HepG2 (cell line): ENCODE results near the gene FSIP1. TPM values are rescaled to one million over a fixed set of nuclear protein-coding genes. Genes with fewer than 3 reads are reported as not detected.

ENCODE experiments used
- CBX2 ChIP-seq, 2 experiments: fragments of 200-600 bp in 1 of 2; sonication (generic); formaldehyde crosslinking in 1 of 2; IDR thresholded peaks; 2 replicates each; pipeline versions ENCODE4 v1.7.0 to v1.8.1; 2018 to 2022; ENCODE audit warnings: low read depth in 2 of 2, low read length in 1 of 2, mild to moderate bottlenecking in 1 of 2, missing genetic modification reagents in 1 of 2
- CENPX ChIP-seq: sonication (generic); formaldehyde crosslinking; IDR thresholded peaks from 2 replicates; pipeline ENCODE4 v1.9.0; 2021; ENCODE audit warnings: mild to moderate bottlenecking, missing genetic modification reagents, moderate library complexity
- FIP1L1 ChIP-seq: fragments of 200-400 bp; formaldehyde crosslinking; IDR thresholded peaks from 2 replicates; pipeline ENCODE4 v1.6.1; 2018; ENCODE audit warnings: low read depth, mild to moderate bottlenecking, low read length, moderate library complexity, borderline replicate concordance; ENCODE audit not compliant: insufficient read depth
- GATAD1 ChIP-seq: IDR thresholded peaks from 2 replicates; pipeline ENCODE4 v1.6.1; 2016; ENCODE audit warnings: missing genetic modification reagents, missing compliant biosample characterization
- MED13 ChIP-seq: sonication (generic); formaldehyde crosslinking; IDR thresholded peaks from 2 replicates; pipeline ENCODE4 v1.5.0; 2020; ENCODE audit warnings: missing genetic modification reagents
- POLR2AphosphoS2 ChIP-seq: IDR thresholded peaks from 2 replicates; pipeline ENCODE4 v1.6.1; 2011; ENCODE audit warnings: low read depth, low read length, improper control_type of control experiment
- SIN3B ChIP-seq: fragments of 150-350 bp; IDR thresholded peaks from 2 replicates; pipeline ENCODE4 v1.6.1; 2014; ENCODE audit warnings: low read length
- ZNF333 ChIP-seq: sonication (generic); formaldehyde crosslinking; IDR thresholded peaks from 2 replicates; pipeline ENCODE4 v1.4.0; 2020; ENCODE audit warnings: mild to moderate bottlenecking, missing genetic modification reagents, borderline replicate concordance
- ZNF468 ChIP-seq: sonication (generic); formaldehyde crosslinking; IDR thresholded peaks from 2 replicates; pipeline ENCODE4 v1.8.0; 2022; ENCODE audit warnings: mild to moderate bottlenecking, moderate library complexity, missing genetic modification reagents
- ZNF510 ChIP-seq: sonication (generic); formaldehyde crosslinking; IDR thresholded peaks from 2 replicates; pipeline ENCODE4 v1.4.0; 2020; ENCODE audit warnings: low read depth, mild to moderate bottlenecking, missing genetic modification reagents
- ZNF792 ChIP-seq: IDR thresholded peaks from 2 replicates; pipeline ENCODE4 v1.6.1; 2016
- polyA plus RNA-seq, 8 experiments: library from polyadenylated mRNA; depleted of rRNA in 3 of 8; stranded (reverse) in 7 of 8; unstranded in 1 of 8; fragments of >200 nt; fragmentation: Illumina TruSeq in 4 of 8; extraction: Trizol in 4 of 8; gene quantifications; 2 replicates each; pipeline versions ENCODE4 v1.2.1 to v1.2.3, GENCODE V29; 2011 to 2016; ENCODE audit warnings: low read depth in 4 of 8, missing spikeins in 1 of 8, mixed read lengths in 1 of 8; ENCODE audit not compliant: insufficient read depth in 1 of 8
- total RNA-seq, 5 experiments: library from RNA; depleted of rRNA; stranded (reverse); fragments of >200 nt; fragmentation: Illumina TruSeq; extraction: Trizol; gene quantifications; 2 replicates each; pipeline ENCODE4 v1.2.3, GENCODE V29; 2016; ENCODE audit warnings: low read depth in 1 of 5
- TF ChIP-seq, protein P1 (sequence below): fragments of 450-650 bp; IDR thresholded peaks from 2 replicates; pipeline ENCODE4 v1.6.1; 2017
- TF ChIP-seq, protein P2 (sequence below): sonication (generic); formaldehyde crosslinking; IDR thresholded peaks from 2 replicates; pipeline ENCODE4 v1.8.0; 2022; ENCODE audit warnings: missing genetic modification reagents, mild to moderate bottlenecking, inconsistent platforms, borderline replicate concordance
- TF ChIP-seq, protein P3 (sequence below): sonication (generic); formaldehyde crosslinking; IDR thresholded peaks from 2 replicates; pipeline ENCODE4 v1.4.0; 2020; ENCODE audit warnings: missing genetic modification reagents
- TF ChIP-seq, protein P4 (sequence below): IDR thresholded peaks from 2 replicates; pipeline ENCODE4 v1.6.1; 2012; ENCODE audit warnings: low read depth, low read length, improper control_type of control experiment
- TF ChIP-seq, protein P5 (sequence below): sonication (generic); formaldehyde crosslinking; IDR thresholded peaks from 2 replicates; pipeline ENCODE4 v1.5.1; 2020; ENCODE audit warnings: missing genetic modification reagents, mild to moderate bottlenecking, borderline replicate concordance

Gene FSIP1
- total and polyA plus RNA-seq, 2 of the 13 experiments (the other 11 are each of a cell fraction or from before 2014, with no cell fraction given): 0.18 TPM; not detected in 1

DNA sequence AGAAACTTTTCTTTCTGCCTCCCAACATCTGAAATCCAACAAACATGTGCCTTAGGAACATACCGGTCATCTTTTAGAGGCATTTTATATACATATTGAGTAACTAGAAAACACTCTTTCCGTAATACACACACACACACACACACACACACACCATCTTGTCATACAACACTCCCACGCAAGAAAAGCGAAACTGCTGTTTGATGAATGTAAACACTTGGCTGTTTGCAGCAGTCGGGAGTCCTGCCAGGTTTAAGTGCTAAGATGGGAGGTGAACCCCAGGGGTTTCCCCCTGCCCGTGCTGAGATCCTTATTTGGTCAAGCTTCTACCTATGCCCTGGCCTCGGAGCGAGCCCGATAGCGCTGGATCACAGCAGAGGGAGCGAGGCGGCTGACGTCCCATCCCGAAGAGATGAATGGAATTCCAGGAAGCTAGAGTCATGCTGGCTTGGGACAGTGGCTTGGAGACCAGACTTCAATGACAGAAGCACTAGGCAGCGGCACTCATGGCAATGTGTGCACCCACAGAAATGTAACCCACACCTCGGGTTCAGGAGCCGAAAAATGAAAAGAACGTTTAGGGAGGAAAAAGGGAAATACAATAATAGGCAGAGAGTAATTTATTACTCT, 203.0 kb downstream of the FSIP1 start (continued):
- TF ChIP-seq CBX2 (IDR thresholded peaks at IDR 0.05; ENCODE audit: low read depth, low read length): no peak
- TF ChIP-seq CBX2 (CRISPR knock-in tag; IDR thresholded peaks at IDR 0.05; ENCODE audit: low read depth): no peak
- no peak for TF ChIP-seq GATAD1 (CRISPR knock-in tag)
- TF ChIP-seq CENPX (CRISPR knock-in tag): no peak
- no peak for TF ChIP-seq FIP1L1
- TF ChIP-seq, protein P1, sequence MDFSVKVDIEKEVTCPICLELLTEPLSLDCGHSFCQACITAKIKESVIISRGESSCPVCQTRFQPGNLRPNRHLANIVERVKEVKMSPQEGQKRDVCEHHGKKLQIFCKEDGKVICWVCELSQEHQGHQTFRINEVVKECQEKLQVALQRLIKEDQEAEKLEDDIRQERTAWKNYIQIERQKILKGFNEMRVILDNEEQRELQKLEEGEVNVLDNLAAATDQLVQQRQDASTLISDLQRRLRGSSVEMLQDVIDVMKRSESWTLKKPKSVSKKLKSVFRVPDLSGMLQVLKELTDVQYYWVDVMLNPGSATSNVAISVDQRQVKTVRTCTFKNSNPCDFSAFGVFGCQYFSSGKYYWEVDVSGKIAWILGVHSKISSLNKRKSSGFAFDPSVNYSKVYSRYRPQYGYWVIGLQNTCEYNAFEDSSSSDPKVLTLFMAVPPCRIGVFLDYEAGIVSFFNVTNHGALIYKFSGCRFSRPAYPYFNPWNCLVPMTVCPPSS: no peak
- TF ChIP-seq ZNF333 (CRISPR knock-in tag): no peak
- TF ChIP-seq ZNF510 (CRISPR knock-in tag): no peak
- 0 out of 2 replicates have a peak, but pooled peaks have one; percentile 18 for TF ChIP-seq ZNF792 (CRISPR knock-in tag)
- no peak for TF ChIP-seq ZNF468 (CRISPR knock-in tag)
- no peak for TF ChIP-seq POLR2AphosphoS2
- TF ChIP-seq SIN3B: no peak
- TF ChIP-seq, protein P2, sequence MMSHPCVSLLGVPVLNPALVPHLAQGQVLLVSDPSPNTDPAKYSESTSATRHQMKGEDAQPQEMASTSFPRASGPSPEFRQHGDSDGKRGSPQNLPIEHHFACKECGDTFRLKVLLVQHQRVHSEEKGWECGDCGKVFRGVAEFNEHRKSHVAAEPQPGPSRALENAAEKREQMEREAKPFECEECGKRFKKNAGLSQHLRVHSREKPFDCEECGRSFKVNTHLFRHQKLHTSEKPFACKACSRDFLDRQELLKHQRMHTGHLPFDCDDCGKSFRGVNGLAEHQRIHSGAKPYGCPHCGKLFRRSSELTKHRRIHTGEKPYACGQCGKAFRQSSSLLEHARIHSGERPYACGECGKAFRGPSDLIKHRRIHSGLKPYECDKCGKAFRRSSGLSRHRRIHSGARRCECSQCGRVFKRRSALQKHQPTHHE: no peak
- TF ChIP-seq, protein P3, sequence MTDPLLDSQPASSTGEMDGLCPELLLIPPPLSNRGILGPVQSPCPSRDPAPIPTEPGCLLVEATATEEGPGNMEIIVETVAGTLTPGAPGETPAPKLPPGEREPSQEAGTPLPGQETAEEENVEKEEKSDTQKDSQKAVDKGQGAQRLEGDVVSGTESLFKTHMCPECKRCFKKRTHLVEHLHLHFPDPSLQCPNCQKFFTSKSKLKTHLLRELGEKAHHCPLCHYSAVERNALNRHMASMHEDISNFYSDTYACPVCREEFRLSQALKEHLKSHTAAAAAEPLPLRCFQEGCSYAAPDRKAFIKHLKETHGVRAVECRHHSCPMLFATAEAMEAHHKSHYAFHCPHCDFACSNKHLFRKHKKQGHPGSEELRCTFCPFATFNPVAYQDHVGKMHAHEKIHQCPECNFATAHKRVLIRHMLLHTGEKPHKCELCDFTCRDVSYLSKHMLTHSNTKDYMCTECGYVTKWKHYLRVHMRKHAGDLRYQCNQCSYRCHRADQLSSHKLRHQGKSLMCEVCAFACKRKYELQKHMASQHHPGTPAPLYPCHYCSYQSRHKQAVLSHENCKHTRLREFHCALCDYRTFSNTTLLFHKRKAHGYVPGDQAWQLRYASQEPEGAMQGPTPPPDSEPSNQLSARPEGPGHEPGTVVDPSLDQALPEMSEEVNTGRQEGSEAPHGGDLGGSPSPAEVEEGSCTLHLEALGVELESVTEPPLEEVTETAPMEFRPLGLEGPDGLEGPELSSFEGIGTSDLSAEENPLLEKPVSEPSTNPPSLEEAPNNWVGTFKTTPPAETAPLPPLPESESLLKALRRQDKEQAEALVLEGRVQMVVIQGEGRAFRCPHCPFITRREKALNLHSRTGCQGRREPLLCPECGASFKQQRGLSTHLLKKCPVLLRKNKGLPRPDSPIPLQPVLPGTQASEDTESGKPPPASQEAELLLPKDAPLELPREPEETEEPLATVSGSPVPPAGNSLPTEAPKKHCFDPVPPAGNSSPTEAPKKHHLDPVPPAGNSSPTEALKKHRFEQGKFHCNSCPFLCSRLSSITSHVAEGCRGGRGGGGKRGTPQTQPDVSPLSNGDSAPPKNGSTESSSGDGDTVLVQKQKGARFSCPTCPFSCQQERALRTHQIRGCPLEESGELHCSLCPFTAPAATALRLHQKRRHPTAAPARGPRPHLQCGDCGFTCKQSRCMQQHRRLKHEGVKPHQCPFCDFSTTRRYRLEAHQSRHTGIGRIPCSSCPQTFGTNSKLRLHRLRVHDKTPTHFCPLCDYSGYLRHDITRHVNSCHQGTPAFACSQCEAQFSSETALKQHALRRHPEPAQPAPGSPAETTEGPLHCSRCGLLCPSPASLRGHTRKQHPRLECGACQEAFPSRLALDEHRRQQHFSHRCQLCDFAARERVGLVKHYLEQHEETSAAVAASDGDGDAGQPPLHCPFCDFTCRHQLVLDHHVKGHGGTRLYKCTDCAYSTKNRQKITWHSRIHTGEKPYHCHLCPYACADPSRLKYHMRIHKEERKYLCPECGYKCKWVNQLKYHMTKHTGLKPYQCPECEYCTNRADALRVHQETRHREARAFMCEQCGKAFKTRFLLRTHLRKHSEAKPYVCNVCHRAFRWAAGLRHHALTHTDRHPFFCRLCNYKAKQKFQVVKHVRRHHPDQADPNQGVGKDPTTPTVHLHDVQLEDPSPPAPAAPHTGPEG (CRISPR knock-in tag): no peak
- TF ChIP-seq, protein P4, sequence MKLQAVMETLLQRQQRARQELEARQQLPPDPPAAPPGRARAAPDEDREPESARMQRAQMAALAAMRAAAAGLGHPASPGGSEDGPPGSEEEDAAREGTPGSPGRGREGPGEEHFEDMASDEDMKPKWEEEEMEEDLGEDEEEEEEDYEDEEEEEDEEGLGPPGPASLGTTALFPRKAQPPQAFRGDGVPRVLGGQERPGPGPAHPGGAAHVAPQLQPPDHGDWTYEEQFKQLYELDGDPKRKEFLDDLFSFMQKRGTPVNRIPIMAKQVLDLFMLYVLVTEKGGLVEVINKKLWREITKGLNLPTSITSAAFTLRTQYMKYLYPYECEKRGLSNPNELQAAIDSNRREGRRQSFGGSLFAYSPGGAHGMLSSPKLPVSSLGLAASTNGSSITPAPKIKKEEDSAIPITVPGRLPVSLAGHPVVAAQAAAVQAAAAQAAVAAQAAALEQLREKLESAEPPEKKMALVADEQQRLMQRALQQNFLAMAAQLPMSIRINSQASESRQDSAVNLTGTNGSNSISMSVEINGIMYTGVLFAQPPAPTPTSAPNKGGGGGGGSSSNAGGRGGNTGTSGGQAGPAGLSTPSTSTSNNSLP: 0 out of 2 replicates have a peak, but pooled peaks have one; percentile 18
- TF ChIP-seq, protein P5, sequence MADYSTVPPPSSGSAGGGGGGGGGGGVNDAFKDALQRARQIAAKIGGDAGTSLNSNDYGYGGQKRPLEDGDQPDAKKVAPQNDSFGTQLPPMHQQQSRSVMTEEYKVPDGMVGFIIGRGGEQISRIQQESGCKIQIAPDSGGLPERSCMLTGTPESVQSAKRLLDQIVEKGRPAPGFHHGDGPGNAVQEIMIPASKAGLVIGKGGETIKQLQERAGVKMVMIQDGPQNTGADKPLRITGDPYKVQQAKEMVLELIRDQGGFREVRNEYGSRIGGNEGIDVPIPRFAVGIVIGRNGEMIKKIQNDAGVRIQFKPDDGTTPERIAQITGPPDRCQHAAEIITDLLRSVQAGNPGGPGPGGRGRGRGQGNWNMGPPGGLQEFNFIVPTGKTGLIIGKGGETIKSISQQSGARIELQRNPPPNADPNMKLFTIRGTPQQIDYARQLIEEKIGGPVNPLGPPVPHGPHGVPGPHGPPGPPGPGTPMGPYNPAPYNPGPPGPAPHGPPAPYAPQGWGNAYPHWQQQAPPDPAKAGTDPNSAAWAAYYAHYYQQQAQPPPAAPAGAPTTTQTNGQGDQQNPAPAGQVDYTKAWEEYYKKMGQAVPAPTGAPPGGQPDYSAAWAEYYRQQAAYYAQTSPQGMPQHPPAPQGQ (CRISPR knock-in tag): no peak
- TF ChIP-seq MED13 (CRISPR knock-in tag): no peak
